Ectodermal cell (in vitro differentiated cells): Measurements from ENCODE around the gene SLC3A2.
"Not testable (repeated sequence)": the region's sequence is repeated elsewhere in the genome, so short reads cannot be mapped to it uniquely, and the experiment has no call there.

Experiments used
- H3K27ac ChIP-seq: 2 replicates; pipeline ENCODE4 v1.7.0; 2013; ENCODE audit warnings: mild to moderate bottlenecking, low read depth, low read length; ENCODE audit not compliant: insufficient read depth, poor library complexity, severe bottlenecking
- H3K27me3 ChIP-seq: 2 replicates; pipeline ENCODE4 v1.7.0; 2013; ENCODE audit warnings: mild to moderate bottlenecking, low read length; ENCODE audit not compliant: insufficient read depth, control insufficient read depth, poor library complexity, severe bottlenecking
- H3K36me3 ChIP-seq: one replicate; pipeline ENCODE4 v1.7.0; 2013; ENCODE audit warnings: low read length; ENCODE audit not compliant: control insufficient read depth, insufficient read depth
- H3K4me1 ChIP-seq: one replicate; pipeline ENCODE4 v1.7.0; 2013; ENCODE audit warnings: low read length; ENCODE audit not compliant: control insufficient read depth, insufficient read depth
- H3K4me3 ChIP-seq: 2 replicates; pipeline ENCODE4 v1.7.0; 2013; ENCODE audit warnings: low read depth, low read length, control low read depth; ENCODE audit not compliant: insufficient read depth
- H3K9me3 ChIP-seq: 2 replicates; pipeline ENCODE4 v1.7.0; 2013; ENCODE audit warnings: mild to moderate bottlenecking, low read length, moderate library complexity; ENCODE audit not compliant: control insufficient read depth
- WGBS, 2 experiments: methylation state at CpG; one replicate each; pipeline ENCODE4 v1.1.7; 2013; ENCODE audit warnings: missing lambda C conversion rate in 2 of 2; 5-methylcytosine and 5-hydroxymethylcytosine counted together

The SLC3A2 gene

DNA sequence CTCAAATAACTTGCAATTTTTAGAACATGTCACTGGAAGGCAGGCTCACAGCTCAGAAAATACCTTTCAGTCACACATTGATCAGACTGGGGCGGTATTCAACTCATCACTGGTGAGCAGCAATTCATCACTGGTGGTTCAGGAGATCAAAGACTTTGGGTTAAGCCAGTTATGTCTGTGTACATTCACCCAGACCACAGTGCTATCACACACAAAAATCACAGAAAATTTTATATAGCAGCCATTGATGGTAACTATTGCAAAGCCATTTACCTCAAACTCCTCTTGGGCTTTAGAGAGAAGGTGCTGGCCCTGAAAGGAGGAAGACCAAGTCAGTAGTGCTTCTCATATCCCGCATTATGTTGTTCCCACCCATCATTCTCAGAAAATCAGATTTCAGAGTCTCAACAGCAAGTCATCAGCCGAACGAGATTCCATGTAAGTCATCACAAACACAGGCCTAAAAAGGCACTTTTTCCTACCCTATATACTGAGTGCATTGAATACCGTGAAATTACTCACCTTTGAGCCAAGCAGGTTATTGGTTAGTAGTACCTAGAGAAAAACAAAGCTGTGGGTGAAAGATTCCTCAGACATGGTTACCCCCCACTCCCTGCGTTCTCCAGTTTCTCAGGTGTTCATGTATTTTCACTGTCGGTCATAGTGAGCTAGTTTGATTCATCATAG, 27.3 kb upstream of the SLC3A2 start:
- Histone ChIP-seq H3K27ac (peak overlapping the region; percentile 19), H3K9me3 (no peaks in the 10 kb centered on the region), H3K36me3 (peaks cover 34% of the 10 kb centered on the region), H3K4me1 (peaks cover 21% of the 10 kb centered on the region), H3K4me3 (peak overlapping the region; percentile 98), H3K27me3 (no peaks in the 10 kb centered on the region)
- 57 to 62% methylated on average over 7 of the region's 7 CpGs for WGBS, 2 experiments

DNA sequence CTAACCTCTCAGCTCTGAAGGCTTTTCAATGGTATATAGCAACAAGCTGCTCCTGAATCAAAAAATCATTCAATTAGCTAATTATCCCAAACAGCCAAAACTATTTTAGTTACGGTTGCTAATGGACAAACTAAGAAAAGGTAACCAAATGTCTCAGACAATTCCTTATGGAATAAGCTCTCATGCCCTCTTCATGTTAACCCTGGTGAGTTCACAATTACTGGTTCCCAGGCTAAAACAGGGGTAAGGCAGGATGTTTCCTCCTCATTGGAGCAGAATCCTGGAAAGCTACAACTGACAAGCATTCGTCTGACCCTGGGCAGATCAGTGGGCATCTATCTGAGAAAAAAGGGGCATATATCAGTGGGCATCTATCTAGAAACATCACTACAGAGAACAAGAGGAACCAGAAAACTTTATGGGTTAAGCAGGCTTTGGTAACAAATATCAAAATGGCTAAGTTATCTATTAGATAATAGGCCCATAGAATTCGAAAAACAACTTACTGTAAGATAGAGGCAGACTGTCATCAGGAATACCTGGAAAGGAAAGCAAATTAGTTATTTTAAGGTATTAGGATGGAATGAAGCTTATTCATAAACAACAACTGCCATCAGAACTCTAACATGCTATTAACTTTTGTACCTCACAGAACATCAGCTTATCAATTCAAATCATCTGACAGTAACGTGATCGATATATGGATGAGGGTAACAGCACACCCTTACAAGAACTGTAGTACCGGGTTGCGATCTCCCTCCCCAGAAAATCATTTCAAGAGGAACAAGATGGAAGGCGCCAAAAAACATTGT, 26.5 kb upstream of the SLC3A2 start:
- 6 to 8% methylated on average over 8 of the region's 8 CpGs for WGBS, 2 experiments
- H3K27ac ChIP-seq: no peak overlapping the region
- peak overlapping the region; percentile 98 for H3K4me3 ChIP-seq
- no peaks in the 10 kb centered on the region for H3K27me3 ChIP-seq
- H3K4me1 ChIP-seq: peaks cover 21% of the 10 kb centered on the region
- peaks cover 34% of the 10 kb centered on the region for H3K36me3 ChIP-seq
- no peaks in the 10 kb centered on the region for H3K9me3 ChIP-seq

DNA sequence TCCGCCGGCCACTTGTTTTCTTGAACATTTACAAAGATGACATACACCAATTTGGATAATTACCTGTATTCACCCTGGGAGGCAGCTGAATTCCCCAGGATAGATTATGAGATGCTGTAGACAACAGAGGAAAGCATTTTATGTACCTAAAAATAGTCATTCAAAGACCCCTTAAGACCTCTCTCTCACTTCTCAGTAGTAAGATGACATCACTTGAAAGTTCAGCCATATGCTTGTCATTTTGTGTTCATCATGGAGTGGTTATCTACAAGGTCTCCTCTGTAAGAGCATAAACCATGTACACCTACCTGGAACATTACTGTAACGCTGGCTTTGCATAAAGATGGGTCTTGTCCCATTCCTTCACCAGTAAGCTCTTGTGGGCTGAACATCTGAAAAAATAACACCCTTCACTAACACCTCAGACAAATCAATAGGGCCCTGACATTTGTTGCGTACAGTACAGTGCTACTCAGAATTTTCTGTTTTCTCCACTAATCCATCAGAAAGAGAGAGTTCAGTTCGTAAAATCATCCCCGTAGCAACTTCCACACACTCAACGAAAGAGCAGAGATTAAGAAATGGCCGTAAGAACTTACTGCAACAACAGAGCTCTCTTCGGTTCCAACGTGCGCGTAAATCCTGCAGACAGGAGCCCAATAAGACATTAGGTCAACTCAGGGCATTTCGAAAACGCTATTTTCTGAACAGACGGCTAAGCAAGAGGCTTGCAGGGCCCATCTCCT, 25.7 kb upstream of the SLC3A2 start:
- 0% methylated on average over 15 of the region's 15 CpGs for WGBS, 2 experiments
- Histone ChIP-seq H3K36me3 (peaks cover 34% of the 10 kb centered on the region), H3K4me3 (peak overlapping the region; percentile 98), H3K27ac (peak overlapping the region; percentile 85), H3K4me1 (peaks cover 21% of the 10 kb centered on the region), H3K27me3 (no peaks in the 10 kb centered on the region), H3K9me3 (no peaks in the 10 kb centered on the region)

DNA sequence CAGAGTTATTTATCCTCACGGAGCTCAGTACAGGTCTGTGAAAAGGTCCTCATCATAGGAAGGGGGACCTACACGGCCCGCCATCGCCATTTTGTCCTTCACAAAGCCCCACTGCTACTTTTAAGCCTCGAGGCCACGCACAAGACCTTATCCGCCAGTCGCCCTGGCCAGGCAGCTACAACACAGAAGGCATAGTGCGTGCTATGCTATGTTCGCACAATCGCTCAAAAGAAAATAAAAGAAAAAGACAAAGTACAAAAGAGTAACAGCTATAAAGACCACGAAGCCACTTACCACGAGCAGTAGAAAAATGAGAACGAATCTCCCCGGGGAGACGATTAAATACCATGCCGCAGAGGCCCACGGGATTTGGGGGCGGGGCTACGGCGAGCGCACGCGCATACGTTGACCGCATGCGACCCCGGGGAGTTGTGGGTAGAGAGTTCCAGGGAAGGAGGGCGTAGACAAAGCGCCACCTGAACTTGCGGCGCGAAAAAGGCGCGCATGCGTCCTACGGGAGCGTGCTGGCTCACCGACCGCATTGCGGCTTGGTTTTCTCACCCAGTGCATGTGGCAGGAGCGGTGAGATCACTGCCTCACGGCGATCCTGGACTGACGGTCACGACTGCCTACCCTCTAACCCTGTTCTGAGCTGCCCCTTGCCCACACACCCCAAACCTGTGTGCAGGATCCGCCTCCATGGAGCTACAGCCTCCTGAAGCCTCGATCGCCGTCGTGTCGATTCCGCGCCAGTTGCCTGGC, 24.9 kb upstream of the SLC3A2 start:
- Histone ChIP-seq H3K27ac (peak overlapping the region; percentile 90), H3K9me3 (no peaks in the 10 kb centered on the region), H3K27me3 (no peaks in the 10 kb centered on the region), H3K4me3 (peak overlapping the region; percentile 98), H3K4me1 (peaks cover 21% of the 10 kb centered on the region), H3K36me3 (peaks cover 34% of the 10 kb centered on the region)
- 0% methylated on average over 54 of the region's 54 CpGs for WGBS, 2 experiments

DNA sequence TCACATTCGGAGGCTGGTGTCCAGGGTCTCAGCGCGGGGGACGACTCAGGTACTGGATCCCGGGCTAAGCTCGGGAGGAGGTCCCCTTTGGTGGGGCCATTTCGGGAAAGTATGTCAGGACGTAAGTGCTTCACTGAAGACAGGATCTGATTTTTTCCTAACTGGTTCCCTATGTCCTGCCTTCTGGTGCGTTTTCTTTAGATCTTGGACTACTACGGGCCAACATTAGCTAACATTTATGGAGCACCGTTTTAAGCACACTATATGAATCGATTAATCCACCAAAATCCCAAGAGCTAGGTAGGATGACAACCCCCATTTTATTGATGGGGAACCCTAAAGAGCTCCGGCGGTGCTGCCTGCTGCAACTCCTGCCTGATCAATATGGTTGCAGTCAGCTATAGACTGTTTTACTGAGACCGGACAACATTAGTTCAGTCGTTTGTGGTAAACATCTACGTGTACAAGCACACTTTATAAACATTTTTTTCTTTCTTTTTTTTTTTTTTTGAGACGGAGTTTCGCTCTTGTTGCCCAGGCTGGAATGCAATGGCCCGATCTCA, 24.3 kb upstream of the SLC3A2 start:
- 0% methylated on average over 20 of the region's 20 CpGs for WGBS, 2 experiments
- H3K36me3 ChIP-seq: peaks cover 34% of the 10 kb centered on the region
- H3K4me1 ChIP-seq: peaks cover 21% of the 10 kb centered on the region

DNA sequence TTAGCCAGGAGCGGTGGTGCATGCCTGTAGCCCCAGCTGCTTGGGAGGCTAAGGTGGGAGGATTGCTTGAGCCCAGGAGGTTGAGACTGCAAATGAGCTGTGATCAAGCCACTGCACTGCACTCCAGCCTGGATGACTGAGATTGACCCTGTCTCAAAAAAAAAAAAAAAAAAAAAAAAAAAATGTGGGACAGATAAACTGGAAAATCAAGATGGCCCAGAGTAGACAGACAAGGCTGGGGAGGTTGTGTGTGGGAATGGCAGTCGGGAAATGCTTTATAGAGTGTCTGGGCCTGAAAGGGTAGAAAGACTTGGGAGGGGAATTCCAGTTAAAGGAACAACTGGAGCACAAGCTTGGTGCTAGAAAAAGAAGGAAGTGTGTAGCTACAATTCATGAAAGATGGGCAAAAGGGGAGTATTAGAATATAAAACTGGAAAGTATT, 23.1 kb upstream of the SLC3A2 start:
- 18 to 33% methylated on average over 2 of the region's 2 CpGs for WGBS, 2 experiments
- Histone ChIP-seq H3K4me3 (peak overlapping the region; percentile 98), H3K36me3 (peaks cover 26% of the 10 kb centered on the region), H3K4me1 (peaks cover 25% of the 10 kb centered on the region), H3K9me3 (no peaks in the 10 kb centered on the region), H3K27me3 (no peaks in the 10 kb centered on the region), H3K27ac (no peak overlapping the region)

More for the DNA sequence above, 24.3 kb upstream of the SLC3A2 start:
- Histone ChIP-seq H3K27me3 (no peaks in the 10 kb centered on the region), H3K4me3 (peak overlapping the region; percentile 98), H3K9me3 (no peaks in the 10 kb centered on the region), H3K27ac (peak overlapping the region; percentile 90)

DNA sequence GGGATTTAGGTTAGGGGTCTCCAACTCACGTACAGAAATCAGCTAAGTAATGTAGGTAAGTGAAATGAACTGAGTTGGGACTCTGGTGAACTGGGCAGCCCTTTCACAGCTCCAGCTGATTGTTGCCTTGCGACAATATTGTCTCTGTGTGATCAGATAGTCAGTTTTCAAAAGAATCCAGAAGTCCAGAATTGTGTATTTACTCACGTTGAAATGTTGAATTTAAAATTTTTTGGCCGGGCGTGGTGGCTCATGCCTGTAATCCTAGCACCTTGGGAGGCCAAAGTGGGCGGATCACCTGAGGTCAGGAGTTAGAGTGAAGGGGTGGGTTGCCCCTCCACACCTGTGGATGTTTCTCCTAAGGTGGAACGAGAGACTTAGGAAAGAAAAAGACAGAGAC, 22.5 kb upstream of the SLC3A2 start:
- Histone ChIP-seq H3K36me3 (peaks cover 19% of the 10 kb centered on the region), H3K27ac (no peak overlapping the region), H3K4me1 (peaks cover 20% of the 10 kb centered on the region), H3K27me3 (no peaks in the 10 kb centered on the region), H3K4me3 (peak overlapping the region; percentile 98), H3K9me3 (no peaks in the 10 kb centered on the region)
- WGBS, 2 experiments: 24 to 28% methylated on average over 7 of the region's 7 CpGs

DNA sequence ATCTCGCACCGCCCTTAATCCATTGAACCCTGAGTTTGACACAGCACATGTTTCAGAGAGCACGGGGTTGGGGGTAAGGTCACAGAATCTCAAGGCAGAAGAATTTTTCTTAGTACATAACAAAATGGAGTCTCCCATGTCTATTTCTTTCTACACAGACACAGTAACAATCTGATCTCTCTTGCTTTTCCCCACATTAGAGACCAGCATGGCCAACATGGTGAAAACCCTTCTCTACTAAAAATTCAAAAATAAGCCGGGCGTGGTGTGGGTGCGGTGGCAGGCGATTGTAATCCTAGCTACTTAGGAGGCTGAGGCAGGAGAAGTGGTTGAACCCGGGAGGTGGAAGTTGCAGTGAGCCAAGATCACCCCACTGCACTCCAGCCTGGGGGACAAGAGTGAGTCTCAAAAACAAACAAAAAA, 21.4 kb upstream of the SLC3A2 start:
- H3K9me3 ChIP-seq, H3K36me3 ChIP-seq, H3K27me3 ChIP-seq, H3K4me3 ChIP-seq: not testable (repeated sequence)
- 76 to 93% methylated on average over 6 to 8 of the region's 8 CpGs for WGBS, 2 experiments
- H3K27ac ChIP-seq: peak overlapping the region; percentile 17
- peaks cover 15% of the 10 kb centered on the region for H3K4me1 ChIP-seq

DNA sequence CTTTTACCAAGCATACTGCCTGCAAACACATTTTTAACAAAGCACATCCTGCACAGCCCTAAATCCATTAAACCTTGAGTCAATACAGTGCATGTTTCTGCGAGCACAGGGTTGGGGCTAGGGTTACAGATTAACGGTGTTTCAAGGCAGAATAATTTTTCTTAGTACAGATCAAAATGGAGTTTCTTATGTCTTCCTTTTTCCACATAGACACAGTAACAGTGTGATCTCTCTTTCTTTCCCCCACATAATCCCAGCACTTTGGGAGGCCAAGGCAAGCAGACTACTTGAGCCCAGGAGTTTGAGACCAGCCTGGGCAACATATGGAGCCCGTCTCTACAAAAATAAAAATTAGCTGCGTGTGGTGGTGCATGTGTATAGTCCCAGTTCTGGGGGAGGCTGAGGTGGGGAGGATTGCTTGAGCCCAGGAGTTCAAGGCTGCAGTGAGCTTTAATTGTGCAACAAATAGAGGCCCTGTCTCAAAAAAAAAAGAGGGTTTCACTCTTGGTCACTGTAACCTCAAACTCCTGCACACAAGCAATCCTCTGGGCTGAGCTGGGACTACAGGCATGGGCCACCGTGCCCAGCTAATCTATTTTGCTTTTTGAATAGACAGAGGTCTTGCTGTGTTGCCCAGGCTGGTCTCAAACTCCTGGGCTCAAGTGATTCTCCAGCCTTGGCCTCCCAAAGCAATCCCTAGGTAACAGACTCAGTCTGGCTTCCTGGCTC, 19.7 kb upstream of the SLC3A2 start:
- WGBS, 2 experiments: 89 to 94% methylated on average over 5 of the region's 5 CpGs
- H3K4me1 ChIP-seq: peaks cover 15% of the 10 kb centered on the region
- H3K27me3 ChIP-seq: no peaks in the 10 kb centered on the region
- no peak overlapping the region for H3K4me3 ChIP-seq
- no peaks in the 10 kb centered on the region for H3K9me3 ChIP-seq
- no peak overlapping the region for H3K27ac ChIP-seq
- no peaks in the 10 kb centered on the region for H3K36me3 ChIP-seq
